NT2/D1 (cell line): Measurements from ENCODE around the gene TSSC4.

ENCODE experiments used
- YY1 ChIP-seq: IDR thresholded peaks from 2 replicates; pipeline ENCODE4 v1.6.1; 2011; ENCODE audit not compliant: insufficient read length, insufficient read depth
- ZNF274 ChIP-seq: IDR thresholded peaks from 2 replicates; pipeline ENCODE4 v1.6.1; 2011; ENCODE audit warnings: mild to moderate bottlenecking, low read depth, low read length

GRCh38 chr11:2375341-2375853, 25.2 kb upstream of the TSSC4 start:
- TF ChIP-seq ZNF274 (no peak), YY1 (no peak)
